ENCODE results near the gene LRRC36.

GRCh38 chr16:67392301-67393059 is 65.9 kb downstream of the LRRC36 start:
- TF ChIP-seq SPI1 (IDR thresholded peaks at IDR 0.05; ENCODE audit: borderline replicate concordance, low read depth) (no peak), GABPA (IDR thresholded peaks at IDR 0.05; ENCODE audit: low read depth) (no peak)
